Smooth muscle cell of the coronary artery (primary cell): ENCODE data around the gene OR10A2. TPM values are rescaled to one million over a fixed set of nuclear protein-coding genes. Genes with fewer than 3 reads are reported as not detected.

Source experiments
- total RNA-seq: library from RNA; depleted of rRNA; stranded (reverse); fragments of >200 nt; gene quantifications from 2 replicates; pipeline ENCODE4 v1.2.3, GENCODE V29; 2014; ENCODE audit warnings: low replicate concordance

Gene OR10A2, protein sequence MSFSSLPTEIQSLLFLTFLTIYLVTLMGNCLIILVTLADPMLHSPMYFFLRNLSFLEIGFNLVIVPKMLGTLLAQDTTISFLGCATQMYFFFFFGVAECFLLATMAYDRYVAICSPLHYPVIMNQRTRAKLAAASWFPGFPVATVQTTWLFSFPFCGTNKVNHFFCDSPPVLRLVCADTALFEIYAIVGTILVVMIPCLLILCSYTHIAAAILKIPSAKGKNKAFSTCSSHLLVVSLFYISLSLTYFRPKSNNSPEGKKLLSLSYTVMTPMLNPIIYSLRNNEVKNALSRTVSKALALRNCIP
- total RNA-seq: not detected in 2 replicates

GRCh38 chr11:6862961-6863360, at the start of gene OR10A2:
Gene OR10A2, plus strand, starts transcription at chr11:6863057. Its CDS starts 6,698 bp downstream, at chr11:6869755.

GRCh38 chr11:6845383-6845782, 17.5 kb upstream of the OR10A2 start, which contains the start of gene OR10A5:
Gene OR10A5, plus strand, starts transcription at chr11:6845683. Its CDS starts 0 bp downstream, at chr11:6845683.

GRCh38 chr11:6876325-6876724, 13.5 kb downstream of the OR10A2 start, which contains the start of gene OR10A4:
Gene OR10A4, plus strand, starts transcription at chr11:6876625. Its CDS starts 23 bp downstream, at chr11:6876648.

GRCh38 chr11:6892400-6892799, 29.5 kb downstream of the OR10A2 start, which contains the start of gene OR2D2:
Gene OR2D2, minus strand, starts transcription at chr11:6892500. Its CDS starts 0 bp downstream, at chr11:6892500.

GRCh38 chr11:6920702-6921101, 57.8 kb downstream of the OR10A2 start, which contains the start of gene OR2D3:
Gene OR2D3, plus strand, starts transcription at chr11:6921002. Its CDS starts 0 bp downstream, at chr11:6921002.

Other genes with a start within 250 kb of the OR10A2 start
- 48.2 and 52.7 TPM in 2 replicates for gene TPP1, start 243.6 kb upstream of the OR10A2 start, total RNA-seq
- gene DCHS1, start 207.2 kb upstream of the OR10A2 start, total RNA-seq: 2.1 and 4.0 TPM in 2 replicates
- gene MRPL17, start 179.7 kb upstream of the OR10A2 start, total RNA-seq: 62.2 and 84.8 TPM in 2 replicates
- gene OR2AG2, start 91.1 kb upstream of the OR10A2 start, total RNA-seq: 0.08 TPM in 1 of 2 replicates, not detected in the other
- gene OR2AG1, start 80.0 kb upstream of the OR10A2 start, total RNA-seq: not detected in 2 replicates
- 0.12 and 0.15 TPM in 2 replicates for gene OR6A2, start 63.4 kb upstream of the OR10A2 start, total RNA-seq
- gene OR10A5, start 17.4 kb upstream of the OR10A2 start, total RNA-seq: not detected in 2 replicates
- not detected in 2 replicates for gene OR10A4, start 13.6 kb downstream of the OR10A2 start, total RNA-seq
- 0.15 TPM in 1 of 2 replicates, not detected in the other for gene OR2D2, start 29.4 kb downstream of the OR10A2 start, total RNA-seq
- not detected in 2 replicates for gene OR2D3, start 57.9 kb downstream of the OR10A2 start, total RNA-seq
- gene ZNF215, start 63.4 kb downstream of the OR10A2 start, total RNA-seq: 1.3 and 4.2 TPM in 2 replicates
- gene ZNF214, start 157.3 kb downstream of the OR10A2 start, total RNA-seq: 4.4 and 13.8 TPM in 2 replicates
- 0.08 TPM in 1 of 2 replicates, not detected in the other for gene NLRP14, start 157.4 kb downstream of the OR10A2 start, total RNA-seq
- 0.08 TPM in 1 of 2 replicates, not detected in the other for gene RBMXL2, start 225.9 kb downstream of the OR10A2 start, total RNA-seq